Measurements from ENCODE around the gene AIDA. TPM values are rescaled to one million over a fixed set of nuclear protein-coding genes. Genes with fewer than 3 reads are reported as not detected.

The AIDA gene
- total and polyA plus RNA-seq, 2 donors from 2014 or later, result 41.4 to 73.7 TPM

- no peaks in the 10 kb centered on the region for H3K4me1 ChIP-seq (ENCODE audit: control insufficient read depth in 2 of 3, insufficient read depth in 2 of 3, low read depth in 1 of 3, low read length in 3 of 3)
- H3K27me3 ChIP-seq (ENCODE audit: control insufficient read depth, insufficient read depth, low read length), result no peaks in the 10 kb centered on the region
- no peaks in the 10 kb centered on the region for H3K9me3 ChIP-seq (ENCODE audit: control insufficient read depth in 2 of 3, insufficient read depth in 1 of 3, low read length in 3 of 3)
- H3K9ac ChIP-seq (ENCODE audit: low read length in 3 of 3), result no peak overlapping the region
- DNase-seq, result no peak
- FAIRE-seq, result no peak
- H3K27ac ChIP-seq (ENCODE audit: low read depth in 2 of 2, low read length in 2 of 2), result no peak overlapping the region
- intact Hi-C loops (cut with DNase I), result no loop called here
- TF ChIP-seq CTCF (IDR thresholded peaks at IDR 0.05; ENCODE audit: borderline replicate concordance, extremely low read depth, insufficient read depth), result no peak
- no peak overlapping the region for H3K4me3 ChIP-seq (ENCODE audit: low read length in 3 of 3)
- no peaks in the 10 kb centered on the region for H3K36me3 ChIP-seq (ENCODE audit: control insufficient read depth in 2 of 3, insufficient read depth in 3 of 3, low read length in 3 of 3)
Observed at GRCh38 chr1:222696741-222697140, 15.6 kb downstream of the AIDA start.

DNA sequence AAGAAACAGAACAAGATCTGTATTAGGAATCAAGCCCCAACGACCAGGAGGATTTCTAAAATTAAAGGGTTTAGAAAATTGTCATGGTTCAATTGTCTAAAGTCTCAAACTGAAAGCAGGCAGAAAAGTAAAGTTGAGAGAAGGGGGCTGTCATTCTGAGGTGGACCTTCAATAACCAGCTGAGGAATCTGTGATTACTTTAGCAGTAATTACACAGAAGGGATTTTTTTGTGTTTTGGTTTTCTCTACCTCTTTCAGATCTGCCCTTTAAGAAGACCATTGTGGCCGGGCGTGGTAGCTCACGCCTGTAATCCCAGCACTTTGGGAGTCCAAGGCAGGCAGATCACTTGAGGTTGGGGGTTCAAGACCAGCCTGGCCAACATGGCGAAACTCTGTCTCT lies 17.4 kb downstream of the AIDA start:
- Histone ChIP-seq H3K9ac (ENCODE audit: low read length in 3 of 3) (no peak overlapping the region), H3K9me3 (ENCODE audit: control insufficient read depth in 2 of 3, insufficient read depth in 1 of 3, low read length in 3 of 3) (no peaks in the 10 kb centered on the region), H3K36me3 (ENCODE audit: control insufficient read depth in 2 of 3, insufficient read depth in 3 of 3, low read length in 3 of 3) (peaks cover 0 to 4% (median 0%) of the 10 kb centered on the region in 3 donors), H3K4me1 (ENCODE audit: control insufficient read depth in 2 of 3, insufficient read depth in 2 of 3, low read depth in 1 of 3, low read length in 3 of 3) (no peaks in the 10 kb centered on the region), H3K27me3 (ENCODE audit: control insufficient read depth, insufficient read depth, low read length) (no peaks in the 10 kb centered on the region), H3K4me3 (ENCODE audit: low read length in 3 of 3) (no peak overlapping the region), H3K27ac (ENCODE audit: low read depth in 2 of 2, low read length in 2 of 2) (no peak overlapping the region)
- FAIRE-seq (no peak), DNase-seq (no peak)
- no peak for TF ChIP-seq CTCF (IDR thresholded peaks at IDR 0.05; ENCODE audit: borderline replicate concordance, extremely low read depth, insufficient read depth)
- intact Hi-C loops (cut with DNase I), result no loop called here

GRCh38 chr1:222691016-222691415 lies 21.3 kb downstream of the AIDA start:
- DNase-seq, result no peak
- Histone ChIP-seq H3K4me1 (ENCODE audit: control insufficient read depth in 2 of 3, insufficient read depth in 2 of 3, low read depth in 1 of 3, low read length in 3 of 3) (no peaks in the 10 kb centered on the region), H3K4me3 (ENCODE audit: low read length in 3 of 3) (no peak overlapping the region), H3K9me3 (ENCODE audit: control insufficient read depth in 2 of 3, insufficient read depth in 1 of 3, low read length in 3 of 3) (no peaks in the 10 kb centered on the region), H3K27me3 (ENCODE audit: control insufficient read depth, insufficient read depth, low read length) (no peaks in the 10 kb centered on the region), H3K27ac (ENCODE audit: low read depth in 2 of 2, low read length in 2 of 2) (no peak overlapping the region), H3K9ac (ENCODE audit: low read length in 3 of 3) (no peak overlapping the region), H3K36me3 (ENCODE audit: control insufficient read depth in 2 of 3, insufficient read depth in 3 of 3, low read length in 3 of 3) (peaks cover 5 to 12% (median 5%) of the 10 kb centered on the region in 3 donors)
- TF ChIP-seq CTCF (IDR thresholded peaks at IDR 0.05; ENCODE audit: borderline replicate concordance, extremely low read depth, insufficient read depth), result no peak
- intact Hi-C loops (cut with DNase I), result no loop called here
- no peak for FAIRE-seq

DNA sequence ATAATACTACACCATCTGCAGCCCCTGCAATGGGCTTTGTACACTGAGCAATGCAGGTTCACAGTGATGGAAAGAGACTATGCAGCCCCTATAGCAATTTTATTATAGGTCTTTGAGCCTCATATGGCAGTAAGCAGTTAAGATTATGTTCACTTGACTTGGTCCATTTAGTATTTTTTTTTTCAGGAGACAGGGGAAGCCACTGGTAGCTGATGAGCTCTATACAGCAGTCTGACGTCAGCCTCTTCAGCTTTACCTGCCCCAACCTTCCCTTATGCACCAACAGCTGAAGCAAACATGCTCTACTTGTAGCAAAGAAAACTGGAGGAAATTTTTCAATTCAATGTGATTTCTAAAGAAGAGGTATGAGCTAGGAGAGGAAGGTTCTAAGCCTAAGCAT lies 32.2 kb downstream of the AIDA start:
- FAIRE-seq (no peak), DNase-seq (no peak)
- Histone ChIP-seq H3K27me3 (ENCODE audit: control insufficient read depth, insufficient read depth, low read length) (no peaks in the 10 kb centered on the region), H3K4me1 (ENCODE audit: control insufficient read depth in 2 of 3, insufficient read depth in 2 of 3, low read depth in 1 of 3, low read length in 3 of 3) (no peaks in the 10 kb centered on the region), H3K27ac (ENCODE audit: low read depth in 2 of 2, low read length in 2 of 2) (no peak overlapping the region), H3K9ac (ENCODE audit: low read length in 3 of 3) (no peak overlapping the region), H3K4me3 (ENCODE audit: low read length in 3 of 3) (no peak overlapping the region), H3K36me3 (ENCODE audit: control insufficient read depth in 2 of 3, insufficient read depth in 3 of 3, low read length in 3 of 3) (peaks cover 0 to 10% (median 4%) of the 10 kb centered on the region in 3 donors), H3K9me3 (ENCODE audit: control insufficient read depth in 2 of 3, insufficient read depth in 1 of 3, low read length in 3 of 3) (no peaks in the 10 kb centered on the region)
- TF ChIP-seq CTCF (IDR thresholded peaks at IDR 0.05; ENCODE audit: borderline replicate concordance, extremely low read depth, insufficient read depth), result no peak
- intact Hi-C loops (cut with DNase I), result no loop called here
